ENCODE data around the gene BRMS1L. TPM values are rescaled to one million over a fixed set of nuclear protein-coding genes. Genes with fewer than 3 reads are reported as not detected.

Gene BRMS1L
- total RNA-seq, 2 donors from 2014 or later, result 9.0 to 9.4 TPM

DNA sequence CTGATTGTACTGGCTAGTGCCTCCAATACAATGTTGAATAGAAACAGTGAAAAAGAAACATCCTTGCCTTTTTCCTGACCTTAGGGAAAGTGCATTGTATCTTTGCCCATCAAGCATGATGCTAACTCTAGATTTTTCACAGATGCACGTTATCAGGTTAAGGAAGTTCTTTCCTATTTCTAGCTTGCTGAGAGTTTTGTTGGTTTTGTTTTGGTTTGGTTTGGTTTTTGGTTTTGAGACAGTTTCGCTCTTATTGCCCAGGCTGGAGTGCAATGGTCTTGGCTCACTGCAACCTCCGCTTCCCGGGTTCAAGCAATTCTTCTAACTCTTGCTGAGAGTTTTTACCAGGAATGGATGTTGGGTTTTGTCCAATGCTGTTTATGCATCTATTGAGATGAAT is 89.0 kb downstream of the BRMS1L start:
- H3K9ac ChIP-seq (ENCODE audit: extremely low read depth, low read length, poor library complexity, severe bottlenecking), result no peak overlapping the region
- no peak for DNase-seq
- no peak overlapping the region for H3K27ac ChIP-seq (ENCODE audit: low read depth, low read length)
- no peaks in the 10 kb centered on the region for H3K36me3 ChIP-seq (ENCODE audit: control insufficient read depth, insufficient read depth, low read length)
- Mint-ChIP-seq H3K4me1 (peaks cover 4% of the 10 kb centered on the region), H3K27ac (no peak overlapping the region), H3K27me3 (ENCODE audit: insufficient read depth) (no peaks in the 10 kb centered on the region), H3K9me3 (peaks cover 3% of the 10 kb centered on the region), H3K36me3 (ENCODE audit: low read depth) (no peaks in the 10 kb centered on the region), H3K4me3 (no peak overlapping the region)
- TF ChIP-seq, protein P1, sequence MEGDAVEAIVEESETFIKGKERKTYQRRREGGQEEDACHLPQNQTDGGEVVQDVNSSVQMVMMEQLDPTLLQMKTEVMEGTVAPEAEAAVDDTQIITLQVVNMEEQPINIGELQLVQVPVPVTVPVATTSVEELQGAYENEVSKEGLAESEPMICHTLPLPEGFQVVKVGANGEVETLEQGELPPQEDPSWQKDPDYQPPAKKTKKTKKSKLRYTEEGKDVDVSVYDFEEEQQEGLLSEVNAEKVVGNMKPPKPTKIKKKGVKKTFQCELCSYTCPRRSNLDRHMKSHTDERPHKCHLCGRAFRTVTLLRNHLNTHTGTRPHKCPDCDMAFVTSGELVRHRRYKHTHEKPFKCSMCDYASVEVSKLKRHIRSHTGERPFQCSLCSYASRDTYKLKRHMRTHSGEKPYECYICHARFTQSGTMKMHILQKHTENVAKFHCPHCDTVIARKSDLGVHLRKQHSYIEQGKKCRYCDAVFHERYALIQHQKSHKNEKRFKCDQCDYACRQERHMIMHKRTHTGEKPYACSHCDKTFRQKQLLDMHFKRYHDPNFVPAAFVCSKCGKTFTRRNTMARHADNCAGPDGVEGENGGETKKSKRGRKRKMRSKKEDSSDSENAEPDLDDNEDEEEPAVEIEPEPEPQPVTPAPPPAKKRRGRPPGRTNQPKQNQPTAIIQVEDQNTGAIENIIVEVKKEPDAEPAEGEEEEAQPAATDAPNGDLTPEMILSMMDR (conservative IDR thresholded peaks at IDR 0.05), result no peak
- WGBS, 2 experiments (ENCODE audit: insufficient coverage in 1 of 2, insufficient read length in 1 of 2), result 92 to 94% methylated on average over 2 to 4 of the region's 4 CpGs
- H3K9me3 ChIP-seq (ENCODE audit: control insufficient read depth, low read length), result no peaks in the 10 kb centered on the region
- no peaks in the 10 kb centered on the region for H3K4me1 ChIP-seq (ENCODE audit: control insufficient read depth, insufficient read depth, low read length)
- no peaks in the 10 kb centered on the region for H3K27me3 ChIP-seq (ENCODE audit: control insufficient read depth, insufficient read depth, low read length, poor library complexity, severe bottlenecking)
- no peak overlapping the region for H3K4me3 ChIP-seq (ENCODE audit: low read length)

DNA sequence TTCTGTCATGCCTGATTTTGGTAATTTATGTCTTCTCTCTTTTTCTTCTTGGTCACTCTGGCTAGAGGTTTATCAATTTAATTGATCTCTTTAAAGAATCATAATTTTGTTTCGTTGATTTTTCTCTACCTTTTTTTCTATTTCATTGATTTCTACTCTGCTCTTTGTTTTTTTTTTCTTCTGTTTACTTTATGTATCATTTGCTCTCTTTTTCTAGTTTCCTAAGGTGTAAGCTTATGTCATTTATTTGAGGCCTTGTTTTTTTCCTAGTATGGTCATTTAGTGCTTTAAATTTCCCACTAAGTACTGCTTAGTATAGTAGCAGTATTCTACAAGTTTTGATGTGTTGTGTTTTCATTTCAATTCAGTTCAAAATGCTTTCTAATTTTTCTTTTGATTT is 89.6 kb downstream of the BRMS1L start:
- H3K4me1 Mint-ChIP-seq, result peaks cover 4% of the 10 kb centered on the region
- TF ChIP-seq, protein P1 (conservative IDR thresholded peaks at IDR 0.05), result no peak
- DNase-seq, result no peak
- H3K27me3 Mint-ChIP-seq (ENCODE audit: insufficient read depth), result no peaks in the 10 kb centered on the region
- H3K4me3 ChIP-seq (ENCODE audit: low read length), result no peak overlapping the region
- no peaks in the 10 kb centered on the region for H3K36me3 ChIP-seq (ENCODE audit: control insufficient read depth, insufficient read depth, low read length)
- no peaks in the 10 kb centered on the region for H3K27me3 ChIP-seq (ENCODE audit: control insufficient read depth, insufficient read depth, low read length, poor library complexity, severe bottlenecking)
- H3K4me1 ChIP-seq (ENCODE audit: control insufficient read depth, insufficient read depth, low read length), result no peaks in the 10 kb centered on the region
- H3K9ac ChIP-seq (ENCODE audit: extremely low read depth, low read length, poor library complexity, severe bottlenecking), result no peak overlapping the region
- H3K27ac Mint-ChIP-seq, result no peak overlapping the region
- WGBS, 2 experiments (ENCODE audit: insufficient coverage in 1 of 2, insufficient read length in 1 of 2), result 100% methylated on average over 1 of the region's 1 CpG; no CpG with 5 or more reads in 1 of the 2 experiments
- H3K4me3 Mint-ChIP-seq, result no peak overlapping the region
- no peaks in the 10 kb centered on the region for H3K9me3 ChIP-seq (ENCODE audit: control insufficient read depth, low read length)
- no peaks in the 10 kb centered on the region for H3K36me3 Mint-ChIP-seq (ENCODE audit: low read depth)
- peaks cover 3% of the 10 kb centered on the region for H3K9me3 Mint-ChIP-seq
- H3K27ac ChIP-seq (ENCODE audit: low read depth, low read length), result no peak overlapping the region

Other genes with a start within 250 kb of the BRMS1L start
- gene RALGAPA1, start 17.0 kb upstream of the BRMS1L start, total RNA-seq, result 10 to 100 TPM; 31.2 to 36.3 TPM